NCI-H69 (cell line): ENCODE data around the gene STX8.
"Not testable (repeated sequence)": the region's sequence is repeated elsewhere in the genome, so short reads cannot be mapped to it uniquely, and the experiment has no call there.

Source experiments
- DNase-seq: peaks from one replicate; lab custom pipeline; 2025; lab: John Stamatoyannopoulos, UW

Gene STX8

GRCh38 chr17:9261081-9262012, 314.3 kb downstream of the STX8 start:
- DNase-seq, result peak; percentile 30

- DNase-seq, result no peak
These were observed 316.2 kb downstream of the STX8 start for GRCh38 chr17:9259419-9259818.

- DNase-seq, result peak; percentile 5
These were observed 317.3 kb downstream of the STX8 start for GRCh38 chr17:9258115-9259015.

GRCh38 chr17:9257630-9257965, 318.0 kb downstream of the STX8 start:
- DNase-seq, result not testable (repeated sequence)

GRCh38 chr17:9256751-9257629, 318.6 kb downstream of the STX8 start:
- no peak for DNase-seq

GRCh38 chr17:9256361-9256750, 319.3 kb downstream of the STX8 start:
- DNase-seq, result no peak

GRCh38 chr17:9255833-9256232, 319.8 kb downstream of the STX8 start:
- DNase-seq, result no peak

GRCh38 chr17:9254841-9255240, 320.8 kb downstream of the STX8 start:
- no peak for DNase-seq

- DNase-seq, result no peak
These were observed 322.3 kb downstream of the STX8 start for GRCh38 chr17:9253308-9253707.

GRCh38 chr17:9251273-9251672, 324.3 kb downstream of the STX8 start:
- no peak for DNase-seq

GRCh38 chr17:9249245-9249953, 326.2 kb downstream of the STX8 start:
- no peak for DNase-seq

- no peak for DNase-seq
These were observed 328.1 kb downstream of the STX8 start for GRCh38 chr17:9247401-9247938.

- no peak for DNase-seq
These were observed 331.3 kb downstream of the STX8 start for GRCh38 chr17:9244066-9245052.

GRCh38 chr17:9242983-9243382, 332.6 kb downstream of the STX8 start:
- DNase-seq, result no peak

GRCh38 chr17:9242497-9242881, 333.1 kb downstream of the STX8 start:
- DNase-seq, result no peak

- DNase-seq, result no peak
These were observed 333.7 kb downstream of the STX8 start for GRCh38 chr17:9241774-9242496.

- no peak for DNase-seq
These were observed 334.3 kb downstream of the STX8 start for GRCh38 chr17:9241371-9241712.

GRCh38 chr17:9240659-9241370, 334.8 kb downstream of the STX8 start:
- DNase-seq, result no peak
